Activated T-cell treated with anti-CD3 and anti-CD28 coated beads for 4 hours (primary cell): ENCODE data around the gene FPR2.
"Not testable (repeated sequence)": the region's sequence is repeated elsewhere in the genome, so short reads cannot be mapped to it uniquely, and the experiment has no call there.

ENCODE experiments used
- DNase-seq: peaks from one replicate; pipeline ENCODE4 v3.0.0-alpha.2; 2020

The FPR2 gene

GRCh38 chr19:51784922-51785690 lies 24.1 kb downstream of the FPR2 start:
- no peak for DNase-seq

- DNase-seq, result no peak
Observed at GRCh38 chr19:51786646-51787494, 25.9 kb downstream of the FPR2 start.

- DNase-seq, result no peak
Observed at GRCh38 chr19:51788029-51788428, 27.0 kb downstream of the FPR2 start.

GRCh38 chr19:51789061-51789795 lies 28.2 kb downstream of the FPR2 start:
- no peak for DNase-seq

GRCh38 chr19:51792932-51793331 lies 32.0 kb downstream of the FPR2 start:
- DNase-seq, result no peak

- DNase-seq, result no peak
Observed at GRCh38 chr19:51793994-51794393, 33.0 kb downstream of the FPR2 start.

GRCh38 chr19:51794885-51795490 lies 34.0 kb downstream of the FPR2 start, which contains the start of gene FPR3:
FPR3 (plus strand) TSS chr19:51795157; CDS start chr19:51823749, 28,592 bp downstream.
- DNase-seq, result no peak

- DNase-seq, result no peak
Observed at GRCh38 chr19:51796195-51796679, 35.3 kb downstream of the FPR2 start.

GRCh38 chr19:51797480-51797879 lies 36.5 kb downstream of the FPR2 start:
- DNase-seq, result no peak

GRCh38 chr19:51798062-51798461 lies 37.1 kb downstream of the FPR2 start:
- DNase-seq, result no peak

- no peak for DNase-seq
Observed at GRCh38 chr19:51799034-51799773, 38.2 kb downstream of the FPR2 start.

GRCh38 chr19:51799774-51800472 lies 38.9 kb downstream of the FPR2 start:
- no peak for DNase-seq

- DNase-seq, result no peak
Observed at GRCh38 chr19:51800473-51801244, 39.7 kb downstream of the FPR2 start.

- DNase-seq, result no peak
Observed at GRCh38 chr19:51802775-51803174, 41.8 kb downstream of the FPR2 start.

GRCh38 chr19:51803519-51803918 lies 42.5 kb downstream of the FPR2 start:
- DNase-seq, result no peak

GRCh38 chr19:51803967-51804366 lies 43.0 kb downstream of the FPR2 start:
- no peak for DNase-seq

- DNase-seq, result not testable (repeated sequence)
Observed at GRCh38 chr19:51804789-51805188, 43.8 kb downstream of the FPR2 start.

GRCh38 chr19:51805396-51805795 lies 44.4 kb downstream of the FPR2 start:
- not testable (repeated sequence) for DNase-seq

- not testable (repeated sequence) for DNase-seq
Observed at GRCh38 chr19:51806571-51806970, 45.6 kb downstream of the FPR2 start.

GRCh38 chr19:51807111-51807701 lies 46.2 kb downstream of the FPR2 start:
- no peak for DNase-seq
